Smooth muscle cell of the coronary artery (primary cell): ENCODE data around the gene MS4A6E. TPM values are rescaled to one million over a fixed set of nuclear protein-coding genes. Genes with fewer than 3 reads are reported as not detected.

Source experiments
- total RNA-seq: library from RNA; depleted of rRNA; stranded (reverse); fragments of >200 nt; gene quantifications from 2 replicates; pipeline ENCODE4 v1.2.3, GENCODE V29; 2014; ENCODE audit warnings: low replicate concordance

Gene MS4A6E
- not detected in 2 replicates for total RNA-seq

GRCh38 chr11:60326955-60327354, at the start of gene MS4A6E:
Gene MS4A6E, plus strand, starts transcription at chr11:60327255. Its CDS starts 7,641 bp downstream, at chr11:60334896.

GRCh38 chr11:60280412-60280811, 46.6 kb upstream of the MS4A6E start, which contains the start of gene MS4A4A:
Gene MS4A4A, plus strand, starts transcription at chr11:60280666. Its CDS starts 10 bp downstream, at chr11:60280676.

GRCh38 chr11:60378354-60378753, 51.3 kb downstream of the MS4A6E start, which contains the start of gene MS4A7:
Gene MS4A7, plus strand, starts transcription at chr11:60378532. Its CDS starts 4,610 bp downstream, at chr11:60383142.

Other genes with a start within 250 kb of the MS4A6E start
- not detected in 2 replicates for gene MS4A2, start 238.6 kb upstream of the MS4A6E start, total RNA-seq
- not detected in 2 replicates for gene MS4A6A, start 144.2 kb upstream of the MS4A6E start, total RNA-seq
- gene MS4A4E, start 84.1 kb upstream of the MS4A6E start, total RNA-seq, result not detected in 2 replicates
- gene MS4A4A, start 46.6 kb upstream of the MS4A6E start, total RNA-seq, result not detected in 2 replicates
- not detected in 2 replicates for gene MS4A7, start 51.3 kb downstream of the MS4A6E start, total RNA-seq
- gene MS4A14, start 69.2 kb downstream of the MS4A6E start, total RNA-seq, result not detected in 2 replicates
- gene MS4A5, start 102.3 kb downstream of the MS4A6E start, total RNA-seq, result not detected in 2 replicates
- gene MS4A1, start 128.6 kb downstream of the MS4A6E start, total RNA-seq, result not detected in 2 replicates
- not detected in 2 replicates for gene MS4A12, start 165.5 kb downstream of the MS4A6E start, total RNA-seq
- gene MS4A13, start 188.1 kb downstream of the MS4A6E start, total RNA-seq, result not detected in 2 replicates